WTC11 (cell line): ENCODE measurements around the gene USH2A. TPM values are rescaled to one million over a fixed set of nuclear protein-coding genes. Genes with fewer than 3 reads are reported as not detected.

Experiments
- ATAC-seq: fragments of 200-7000 bp; cut with Tn5 transposase; 2 replicates; pipeline ENCODE4 v1.10.0; 2021; ENCODE audit warnings: mild to moderate bottlenecking, moderate library complexity
- CTCF ChIA-PET: fragments of 300-600 bp; sonication (Branson Sonifier 250); formaldehyde crosslinking; loops from one replicate; lab custom pipeline; 2021; ENCODE audit warnings: antibody characterized with exemption; lab: Charles Lee
- POLR2A ChIA-PET: fragments of 350-600 bp; sonication (Branson Sonifier 250); formaldehyde crosslinking; loops from one replicate; lab custom pipeline; 2021; ENCODE audit warnings: antibody characterized with exemption; lab: Charles Lee
- DNase-seq: peaks from one replicate; pipeline ENCODE4 v3.0.0; 2021; ENCODE audit warnings: low spot score
- H3K27ac Mint-ChIP-seq: 2 replicates; pipeline ENCODE4 v1.8.0; 2021; ENCODE audit warnings: mixed read lengths
- H3K27me3 Mint-ChIP-seq: 2 replicates; pipeline ENCODE4 v1.8.0; 2021; ENCODE audit warnings: low read depth, mild to moderate bottlenecking, moderate library complexity, mixed read lengths
- H3K36me3 Mint-ChIP-seq: 2 replicates; pipeline ENCODE4 v1.8.0; 2021; ENCODE audit warnings: mixed read lengths
- H3K4me1 Mint-ChIP-seq: 2 replicates; pipeline ENCODE4 v1.8.0; 2022; ENCODE audit warnings: mixed read lengths
- H3K4me3 Mint-ChIP-seq: 2 replicates; pipeline ENCODE4 v1.8.0; 2021; ENCODE audit warnings: mild to moderate bottlenecking, moderate library complexity, mixed read lengths
- H3K9me3 Mint-ChIP-seq: 2 replicates; pipeline ENCODE4 v1.8.0; 2021; ENCODE audit warnings: mixed read lengths
- AFF4 ChIP-seq: sonication (generic); formaldehyde crosslinking; IDR thresholded peaks from 2 replicates; pipeline ENCODE4 v1.8.1; 2023; ENCODE audit warnings: mild to moderate bottlenecking, missing genetic modification reagents, borderline replicate concordance
- CDX4 ChIP-seq: fragments of 250-450 bp; sonication (Bioruptor Pico); IDR thresholded peaks from 2 replicates; pipeline ENCODE4 v1.9.0; 2021; ENCODE audit warnings: moderate library complexity, mild to moderate bottlenecking, inconsistent platforms, borderline replicate concordance
- CREB1 ChIP-seq: sonication (generic); formaldehyde crosslinking; IDR thresholded peaks from 2 replicates; pipeline ENCODE4 v1.8.0; 2023; ENCODE audit warnings: mild to moderate bottlenecking, missing genetic modification reagents
- E2F1 ChIP-seq: sonication (generic); formaldehyde crosslinking; IDR thresholded peaks from 2 replicates; pipeline ENCODE4 v1.8.0; 2022; ENCODE audit warnings: mild to moderate bottlenecking, missing genetic modification reagents
- EMX1 ChIP-seq: fragments of 250-450 bp; sonication (Bioruptor Pico); IDR thresholded peaks from 2 replicates; pipeline ENCODE4 v1.8.0; 2021; ENCODE audit warnings: mild to moderate bottlenecking
- ERG ChIP-seq: fragments of 250-450 bp; sonication (Bioruptor Pico); IDR thresholded peaks from 2 replicates; pipeline ENCODE4 v1.8.0; 2021; ENCODE audit warnings: mild to moderate bottlenecking
- FOXP1 ChIP-seq: sonication (generic); formaldehyde crosslinking; IDR thresholded peaks from 2 replicates; pipeline ENCODE4 v1.8.0; 2022; ENCODE audit warnings: missing genetic modification reagents, mild to moderate bottlenecking, moderate library complexity, borderline replicate concordance
- IRF1 ChIP-seq: sonication (generic); formaldehyde crosslinking; IDR thresholded peaks from 2 replicates; pipeline ENCODE4 v1.8.0; 2023; ENCODE audit warnings: missing genetic modification reagents
- IRF2 ChIP-seq: sonication (generic); formaldehyde crosslinking; IDR thresholded peaks from 2 replicates; pipeline ENCODE4 v1.8.0; 2022; ENCODE audit warnings: low read depth, missing genetic modification reagents, borderline replicate concordance
- JUN ChIP-seq: sonication (generic); formaldehyde crosslinking; IDR thresholded peaks from 2 replicates; pipeline ENCODE4 v1.8.0; 2023; ENCODE audit warnings: mild to moderate bottlenecking, missing genetic modification reagents
- KAT7 ChIP-seq: sonication (generic); formaldehyde crosslinking; IDR thresholded peaks from 2 replicates; pipeline ENCODE4 v1.8.1; 2023; ENCODE audit warnings: missing genetic modification reagents, mild to moderate bottlenecking, borderline replicate concordance
- MLX ChIP-seq: sonication (generic); formaldehyde crosslinking; IDR thresholded peaks from 2 replicates; pipeline ENCODE4 v1.8.1; 2023; ENCODE audit warnings: mild to moderate bottlenecking, missing genetic modification reagents, moderate library complexity
- NR2C2 ChIP-seq: sonication (generic); formaldehyde crosslinking; IDR thresholded peaks from 2 replicates; pipeline ENCODE4 v1.8.0; 2022; ENCODE audit warnings: mild to moderate bottlenecking, missing genetic modification reagents
- RORB ChIP-seq: fragments of 250-450 bp; sonication (Bioruptor Pico); IDR thresholded peaks from 2 replicates; pipeline ENCODE4 v1.9.0; 2021; ENCODE audit warnings: mild to moderate bottlenecking
- SMAD4 ChIP-seq: sonication (generic); formaldehyde crosslinking; IDR thresholded peaks from 2 replicates; pipeline ENCODE4 v1.8.0; 2022; ENCODE audit warnings: mild to moderate bottlenecking, missing genetic modification reagents
- TEAD4 ChIP-seq: sonication (generic); formaldehyde crosslinking; IDR thresholded peaks from 2 replicates; pipeline ENCODE4 v1.8.0; 2022; ENCODE audit warnings: mild to moderate bottlenecking, missing genetic modification reagents
- ZMAT4 ChIP-seq: fragments of 250-450 bp; sonication (Bioruptor Pico); IDR thresholded peaks from 2 replicates; pipeline ENCODE4 v1.9.0; 2021; ENCODE audit warnings: mild to moderate bottlenecking
- ZNF232 ChIP-seq: sonication (generic); formaldehyde crosslinking; IDR thresholded peaks from 2 replicates; pipeline ENCODE4 v1.8.0; 2022; ENCODE audit warnings: mild to moderate bottlenecking, missing genetic modification reagents
- ZNF396 ChIP-seq: fragments of 250-450 bp; sonication (Bioruptor Pico); IDR thresholded peaks from 2 replicates; pipeline ENCODE4 v1.8.0; 2021; ENCODE audit warnings: mild to moderate bottlenecking, moderate library complexity, borderline replicate concordance
- ZNF512 ChIP-seq: sonication (generic); formaldehyde crosslinking; IDR thresholded peaks from 2 replicates; pipeline ENCODE4 v1.8.1; 2022; ENCODE audit warnings: missing genetic modification reagents, borderline replicate concordance
- total RNA-seq: library from RNA; stranded (reverse); gene quantifications from 3 replicates; pipeline ENCODE4 v1.2.3, GENCODE V29; 2021

Gene USH2A
- total RNA-seq, 1 experiment from 2014 or later: 0.37 TPM

- Mint-ChIP-seq H3K4me3 (no peak overlapping the region), H3K9me3 (no peaks in the 10 kb centered on the region), H3K27ac (no peak overlapping the region), H3K4me1 (peaks cover 12% of the 10 kb centered on the region)
- DNase-seq: no peak
- ATAC-seq: no peak
- POLR2A ChIA-PET: interaction anchor here (0.6 kb wide), 1 partner anchor 10 kb away, joined by 3 read pairs; no protein-coding TSS in a partner anchor
- TF ChIP-seq ZNF232 (CRISPR knock-in tag) (no peak), TEAD4 (no peak)
- TF ChIP-seq, all 79 proteins: peak for 0
- Mint-ChIP-seq H3K36me3 (no peaks in the 10 kb centered on the region), H3K27me3 (no peaks in the 10 kb centered on the region)
- CTCF ChIA-PET: no interaction called here
Measured at GRCh38 chr1:216073793-216074595, 349.3 kb downstream of the USH2A start.

GRCh38 chr1:216071262-216071661, 352.0 kb downstream of the USH2A start:
- H3K27ac Mint-ChIP-seq: no peak overlapping the region
- H3K4me1 Mint-ChIP-seq: peaks cover 12% of the 10 kb centered on the region
- no peak overlapping the region for H3K4me3 Mint-ChIP-seq
- H3K27me3 Mint-ChIP-seq: no peaks in the 10 kb centered on the region
- TF ChIP-seq ZNF232 (CRISPR knock-in tag): no peak
- no peak for TF ChIP-seq SMAD4 (CRISPR knock-in tag)
- TF ChIP-seq ERG (CRISPR knock-in tag): no peak
- TF ChIP-seq MLX: no peak
- no peak for TF ChIP-seq AFF4
- TF ChIP-seq ZMAT4: no peak
- TF ChIP-seq CDX4 (CRISPR knock-in tag): no peak
- TF ChIP-seq KAT7 (CRISPR knock-in tag): no peak
- TF ChIP-seq RORB (CRISPR knock-in tag): no peak
- no peak for TF ChIP-seq NR2C2
- no peak for TF ChIP-seq ZNF396 (CRISPR knock-in tag)
- no peak for TF ChIP-seq IRF1 (CRISPR knock-in tag)
- no peak for TF ChIP-seq FOXP1
- TF ChIP-seq EMX1 (CRISPR knock-in tag): no peak
- TF ChIP-seq JUN (CRISPR knock-in tag): no peak
- no peak for TF ChIP-seq IRF2 (CRISPR knock-in tag)
- TF ChIP-seq ZNF512: no peak
- TF ChIP-seq CREB1 (CRISPR knock-in tag): no peak
- no peak for TF ChIP-seq E2F1 (CRISPR knock-in tag)
- no peaks in the 10 kb centered on the region for H3K36me3 Mint-ChIP-seq
- CTCF ChIA-PET: no interaction called here
- no peaks in the 10 kb centered on the region for H3K9me3 Mint-ChIP-seq
- DNase-seq: no peak
- no peak for ATAC-seq
- POLR2A ChIA-PET: no interaction called here
